A673 (cell line): ENCODE results near the gene BACH2. TPM values are rescaled to one million over a fixed set of nuclear protein-coding genes. Genes with fewer than 3 reads are reported as not detected.

Experiments used
- BruUV-seq: library from RNA; stranded (reverse); fragments of 400-500 nt; replicated peaks from 2 replicates; lab custom pipeline; 2021; lab: Mats Ljungman, UMichigan
- CTCF ChIA-PET: fragments of 300-600 bp; sonication (Branson Sonifier 250); formaldehyde crosslinking; loops from one replicate; lab custom pipeline; 2022; ENCODE audit warnings: antibody characterized with exemption; lab: Charles Lee
- POLR2A ChIA-PET: fragments of 300-600 bp; sonication (Branson Sonifier 250); formaldehyde crosslinking; loops from one replicate; lab custom pipeline; 2022; ENCODE audit warnings: antibody characterized with exemption; ENCODE audit not compliant: low non-redundant PET; lab: Charles Lee
- DNase-seq: peaks from one replicate; pipeline ENCODE4 v3.0.0-alpha.2; 2015; ENCODE audit warnings: low spot score
- H3K27ac ChIP-seq: fragments of 200-600 bp; sonication (generic); 2 replicates; pipeline ENCODE4 v1.5.1; 2016; ENCODE audit warnings: mixed run types, low read depth, mild to moderate bottlenecking, mixed read lengths, antibody characterized with exemption, low read length; ENCODE audit not compliant: poor library complexity, severe bottlenecking
- H3K27me3 ChIP-seq: fragments of 200-600 bp; sonication (generic); replicated peaks from 2 replicates; pipeline ENCODE4 v1.6.1; 2017; ENCODE audit warnings: mixed run types, low read depth, mild to moderate bottlenecking, mixed read lengths, antibody characterized with exemption, low read length; ENCODE audit not compliant: insufficient read depth, poor library complexity
- H3K36me3 ChIP-seq: fragments of 200-600 bp; sonication (generic); 2 replicates; pipeline ENCODE4 v1.6.1; 2016; ENCODE audit warnings: mixed run types, mild to moderate bottlenecking, mixed read lengths, antibody characterized with exemption, low read length; ENCODE audit not compliant: insufficient read depth, poor library complexity, severe bottlenecking
- H3K4me1 ChIP-seq: fragments of 200-600 bp; sonication (generic); 2 replicates; pipeline ENCODE4 v1.6.1; 2017; ENCODE audit warnings: mixed run types, mild to moderate bottlenecking, mixed read lengths, antibody characterized with exemption, low read length; ENCODE audit not compliant: insufficient read depth, poor library complexity, severe bottlenecking
- H3K4me3 ChIP-seq: fragments of 200-600 bp; sonication (generic); 2 replicates; pipeline ENCODE4 v1.5.1; 2016; ENCODE audit warnings: low read depth, mixed run types, mild to moderate bottlenecking, mixed read lengths, low read length; ENCODE audit not compliant: poor library complexity, severe bottlenecking
- H3K9me3 ChIP-seq: fragments of 200-600 bp; sonication (generic); 2 replicates; pipeline ENCODE4 v1.6.1; 2016; ENCODE audit warnings: mixed run types, low read depth, mild to moderate bottlenecking, mixed read lengths, antibody characterized with exemption, low read length; ENCODE audit not compliant: poor library complexity, severe bottlenecking
- EZH2 ChIP-seq: fragments of 200-600 bp; sonication (generic); IDR thresholded peaks from 2 replicates; pipeline ENCODE4 v1.6.1; 2017; ENCODE audit warnings: borderline replicate concordance, low read depth, mild to moderate bottlenecking, mixed read lengths, antibody characterized with exemption, low read length; ENCODE audit not compliant: poor library complexity, severe bottlenecking
- intact Hi-C: fragments of 100-400 bp; cut with micrococcal nuclease; formaldehyde crosslinking; loops from one replicate; pipeline ENCODE4 v1.10.0; 2022; ENCODE audit not compliant: unreplicated experiment
- total RNA-seq: library from RNA; stranded (reverse); gene quantifications from 2 replicates; pipeline ENCODE4 v1.2.3, GENCODE V29; 2021
- TF ChIP-seq, protein P1 (sequence below): fragments of 300-800, 200-600 bp; sonication (generic); conservative IDR thresholded peaks from 2 replicates; pipeline ENCODE4 v1.5.1; 2017; ENCODE audit warnings: low read depth, mild to moderate bottlenecking, antibody characterized with exemption, low read length, moderate library complexity, mixed read lengths

BACH2 gene
- total RNA-seq, 1 experiment from 2014 or later, result 0.37 TPM

GRCh38 chr6:89955364-89955763 is 341.3 kb downstream of the BACH2 start:
- Histone ChIP-seq H3K27ac (no peak overlapping the region), H3K9me3 (no peaks in the 10 kb centered on the region), H3K36me3 (no peaks in the 10 kb centered on the region), H3K27me3 (peaks cover 55% of the 10 kb centered on the region), H3K4me1 (no peaks in the 10 kb centered on the region), H3K4me3 (no peak overlapping the region)
- intact Hi-C loops, result no loop called here
- DNase-seq, result no peak
- CTCF ChIA-PET, result no interaction called here
- TF ChIP-seq, protein P1, sequence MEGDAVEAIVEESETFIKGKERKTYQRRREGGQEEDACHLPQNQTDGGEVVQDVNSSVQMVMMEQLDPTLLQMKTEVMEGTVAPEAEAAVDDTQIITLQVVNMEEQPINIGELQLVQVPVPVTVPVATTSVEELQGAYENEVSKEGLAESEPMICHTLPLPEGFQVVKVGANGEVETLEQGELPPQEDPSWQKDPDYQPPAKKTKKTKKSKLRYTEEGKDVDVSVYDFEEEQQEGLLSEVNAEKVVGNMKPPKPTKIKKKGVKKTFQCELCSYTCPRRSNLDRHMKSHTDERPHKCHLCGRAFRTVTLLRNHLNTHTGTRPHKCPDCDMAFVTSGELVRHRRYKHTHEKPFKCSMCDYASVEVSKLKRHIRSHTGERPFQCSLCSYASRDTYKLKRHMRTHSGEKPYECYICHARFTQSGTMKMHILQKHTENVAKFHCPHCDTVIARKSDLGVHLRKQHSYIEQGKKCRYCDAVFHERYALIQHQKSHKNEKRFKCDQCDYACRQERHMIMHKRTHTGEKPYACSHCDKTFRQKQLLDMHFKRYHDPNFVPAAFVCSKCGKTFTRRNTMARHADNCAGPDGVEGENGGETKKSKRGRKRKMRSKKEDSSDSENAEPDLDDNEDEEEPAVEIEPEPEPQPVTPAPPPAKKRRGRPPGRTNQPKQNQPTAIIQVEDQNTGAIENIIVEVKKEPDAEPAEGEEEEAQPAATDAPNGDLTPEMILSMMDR, result no peak
- TF ChIP-seq EZH2, result no peak
- POLR2A ChIA-PET, result no interaction called here
- no TSS peak for BruUV-seq

- no peak overlapping the region for H3K4me3 ChIP-seq
Observed at GRCh38 chr6:89954721-89955148, 341.9 kb downstream of the BACH2 start.

DNA sequence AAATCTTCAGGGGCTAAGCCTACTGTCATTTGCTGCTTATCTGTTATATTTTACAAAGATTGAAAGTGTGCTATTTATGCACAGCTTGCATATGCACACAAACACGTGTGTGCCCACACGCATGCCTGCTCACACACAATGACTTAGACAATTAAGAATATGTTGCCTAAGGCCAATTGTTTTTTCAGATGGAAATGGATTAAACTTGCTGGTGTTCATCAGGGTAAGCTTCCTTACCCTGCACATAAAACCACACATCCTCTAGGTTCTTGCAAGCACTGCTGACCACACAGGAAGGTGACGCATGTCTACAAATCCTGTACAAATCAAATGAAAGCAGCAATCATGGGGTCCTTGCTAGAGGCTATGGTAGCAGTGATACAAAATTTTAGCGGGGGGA is 344.0 kb downstream of the BACH2 start:
- Histone ChIP-seq H3K4me1 (no peaks in the 10 kb centered on the region), H3K4me3 (no peak overlapping the region), H3K27me3 (peaks cover 48% of the 10 kb centered on the region), H3K36me3 (no peaks in the 10 kb centered on the region), H3K27ac (no peak overlapping the region), H3K9me3 (no peaks in the 10 kb centered on the region)
- ChIA-PET CTCF (no interaction called here), POLR2A (no interaction called here)
- intact Hi-C loops, result no loop called here
- DNase-seq, result no peak
- TF ChIP-seq EZH2, result no peak
- TF ChIP-seq, protein P1, result no peak
- BruUV-seq, result no TSS peak

More at GRCh38 chr6:89954721-89955148, 341.9 kb downstream of the BACH2 start:
- intact Hi-C loops, result no loop called here
- Histone ChIP-seq H3K27me3 (peaks cover 50% of the 10 kb centered on the region), H3K9me3 (no peaks in the 10 kb centered on the region), H3K4me1 (no peaks in the 10 kb centered on the region), H3K27ac (no peak overlapping the region), H3K36me3 (no peaks in the 10 kb centered on the region)
- ChIA-PET POLR2A (no interaction called here), CTCF (no interaction called here)
- no peak for DNase-seq
- BruUV-seq, result no TSS peak
- no peak for TF ChIP-seq EZH2
- TF ChIP-seq, protein P1, result no peak
